GM23338 (cell line): ENCODE measurements around the gene KRTAP25-1. TPM values are rescaled to one million over a fixed set of nuclear protein-coding genes. Genes with fewer than 3 reads are reported as not detected.

ENCODE experiments used
- ATAC-seq: fragments of 200-7000 bp; cut with Tn5 transposase; 3 replicates; pipeline ENCODE4 v1.9.1; 2020
- DNase-seq: peaks from one replicate; pipeline ENCODE4 v3.0.0-alpha.2; 2015; ENCODE audit warnings: low spot score
- H2AFZ ChIP-seq: fragments of 200-600 bp; sonication (generic); 2 replicates; pipeline ENCODE4 v1.8.0; 2016; ENCODE audit warnings: antibody characterized with exemption, mild to moderate bottlenecking, moderate library complexity
- H3F3A ChIP-seq: fragments of 200-600 bp; sonication (generic); replicated peaks from 2 replicates; pipeline ENCODE4 v1.8.0; 2017; ENCODE audit warnings: antibody characterized with exemption, mixed run types, low read depth
- H3K27ac ChIP-seq: fragments of 200-600 bp; sonication (generic); 2 replicates; pipeline ENCODE4 v1.6.1; 2016; ENCODE audit warnings: low read depth
- H3K27me3 ChIP-seq: fragments of 200-600 bp; sonication (generic); 2 replicates; pipeline ENCODE4 v1.8.0; 2016; ENCODE audit warnings: mild to moderate bottlenecking, mixed run types, moderate library complexity; ENCODE audit not compliant: insufficient read depth
- H3K36me3 ChIP-seq: fragments of 200-600 bp; sonication (generic); 2 replicates; pipeline ENCODE4 v1.8.0; 2016; ENCODE audit warnings: mild to moderate bottlenecking; ENCODE audit not compliant: insufficient read depth
- H3K4me1 ChIP-seq: fragments of 200-600 bp; sonication (generic); 2 replicates; pipeline ENCODE4 v1.8.0; 2016; ENCODE audit warnings: mild to moderate bottlenecking, moderate library complexity; ENCODE audit not compliant: insufficient read depth
- H3K4me2 ChIP-seq: fragments of 200-600 bp; sonication (generic); 2 replicates; pipeline ENCODE4 v1.7.1; 2017; ENCODE audit warnings: mixed run types
- H3K4me3 ChIP-seq: fragments of 200-600 bp; sonication (generic); 2 replicates; pipeline ENCODE4 v1.6.1; 2016; ENCODE audit warnings: mixed run types
- H3K79me2 ChIP-seq: fragments of 200-600 bp; sonication (generic); replicated peaks from 2 replicates; pipeline ENCODE4 v1.8.0; 2017; ENCODE audit warnings: mild to moderate bottlenecking; ENCODE audit not compliant: insufficient read depth
- H3K9me2 ChIP-seq: fragments of 200-600 bp; sonication (generic); 2 replicates; pipeline ENCODE4 v1.8.0; 2017; ENCODE audit not compliant: insufficient read depth
- H4K20me1 ChIP-seq: fragments of 200-600 bp; sonication (generic); replicated peaks from 2 replicates; pipeline ENCODE4 v1.8.0; 2017; ENCODE audit warnings: mild to moderate bottlenecking; ENCODE audit not compliant: insufficient read depth
- H3K27ac Mint-ChIP-seq: 2 replicates; pipeline ENCODE4 v1.8.0; 2020; ENCODE audit warnings: inconsistent platforms, mild to moderate bottlenecking, moderate library complexity, mixed read lengths
- H3K27me3 Mint-ChIP-seq: 3 replicates; pipeline ENCODE4 v1.8.0; 2022; ENCODE audit warnings: low read depth, mild to moderate bottlenecking, moderate library complexity, mixed read lengths, inconsistent platforms; ENCODE audit not compliant: insufficient read depth, poor library complexity
- H3K36me3 Mint-ChIP-seq: 3 replicates; pipeline ENCODE4 v1.8.0; 2021; ENCODE audit warnings: low read depth, mild to moderate bottlenecking, inconsistent platforms, moderate library complexity, mixed read lengths
- H3K4me1 Mint-ChIP-seq: 3 replicates; pipeline ENCODE4 v1.8.0; 2020; ENCODE audit warnings: mild to moderate bottlenecking, inconsistent platforms, mixed read lengths
- H3K4me3 Mint-ChIP-seq: 3 replicates; pipeline ENCODE4 v1.8.0; 2021; ENCODE audit warnings: moderate library complexity, mild to moderate bottlenecking, inconsistent platforms, mixed read lengths
- H3K9me3 Mint-ChIP-seq: 3 replicates; pipeline ENCODE4 v1.8.0; 2020; ENCODE audit warnings: moderate library complexity, mild to moderate bottlenecking, inconsistent platforms, mixed read lengths
- CREB1 ChIP-seq: fragments of 250-450 bp; sonication (Bioruptor Pico); IDR thresholded peaks from 2 replicates; pipeline ENCODE4 v1.5.0; 2020; ENCODE audit warnings: low read depth, mild to moderate bottlenecking, moderate library complexity
- EZH2 ChIP-seq: fragments of 200-600 bp; sonication (generic); IDR thresholded peaks from one replicate; pipeline ENCODE4 v1.8.0; 2017; ENCODE audit warnings: antibody characterized with exemption, mild to moderate bottlenecking, low read depth; ENCODE audit not compliant: unreplicated experiment
- EZH2phosphoT487 ChIP-seq: fragments of 200-600 bp; sonication (generic); IDR thresholded peaks from one replicate; pipeline ENCODE4 v1.8.1; 2018; ENCODE audit warnings: antibody characterized with exemption; ENCODE audit not compliant: unreplicated experiment
- POLR2AphosphoS5 ChIP-seq: IDR thresholded peaks from 2 replicates; pipeline ENCODE4 v1.6.1; 2016; ENCODE audit warnings: antibody characterized with exemption, low read depth
- polyA plus RNA-seq: library from polyadenylated mRNA; unstranded; fragments of >200 nt; fragmentation: Nextera tagmentation; extraction: Ambion mirVana; gene quantifications from 2 replicates; pipeline ENCODE4 v1.2.1, GENCODE V29; 2016
- total RNA-seq: library from RNA; depleted of rRNA; stranded (reverse); fragments of >200 nt; shearing (Covaris generic); gene quantifications from 2 replicates; pipeline ENCODE4 v1.2.3, GENCODE V29; 2014
- TF ChIP-seq, protein P1 (sequence below): IDR thresholded peaks from 2 replicates; pipeline ENCODE4 v1.6.1; 2016; ENCODE audit warnings: antibody characterized with exemption
- TF ChIP-seq, protein P2 (sequence below): fragments of 250-450 bp; sonication (Bioruptor Pico); IDR thresholded peaks from 2 replicates; pipeline ENCODE4 v1.5.0; 2020; ENCODE audit warnings: mild to moderate bottlenecking, moderate library complexity

Gene KRTAP25-1
- total and polyA plus RNA-seq, 2 experiments from 2014 or later: not detected

DNA sequence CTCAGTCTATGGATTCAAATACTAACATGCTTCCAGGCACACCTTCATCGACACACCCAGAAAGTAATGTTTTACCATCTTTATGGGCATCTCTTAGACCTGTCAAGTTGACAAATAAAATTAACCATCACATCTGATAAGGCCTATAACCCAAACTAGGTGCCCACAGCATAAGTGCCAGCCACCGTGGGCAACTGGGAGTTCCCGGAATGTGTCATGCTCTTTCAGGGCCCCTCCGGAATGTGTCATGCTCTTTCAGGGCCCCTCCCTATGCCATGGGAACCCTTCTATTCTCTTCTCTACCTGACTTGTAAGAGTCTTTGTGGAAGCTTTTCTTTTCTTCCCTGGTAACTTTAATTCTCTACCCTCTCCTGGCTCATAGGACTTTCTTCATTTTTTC, 33.2 kb downstream of the KRTAP25-1 start (continued):
- no peak for TF ChIP-seq CREB1 (CRISPR knock-in tag)
- TF ChIP-seq, protein P1, sequence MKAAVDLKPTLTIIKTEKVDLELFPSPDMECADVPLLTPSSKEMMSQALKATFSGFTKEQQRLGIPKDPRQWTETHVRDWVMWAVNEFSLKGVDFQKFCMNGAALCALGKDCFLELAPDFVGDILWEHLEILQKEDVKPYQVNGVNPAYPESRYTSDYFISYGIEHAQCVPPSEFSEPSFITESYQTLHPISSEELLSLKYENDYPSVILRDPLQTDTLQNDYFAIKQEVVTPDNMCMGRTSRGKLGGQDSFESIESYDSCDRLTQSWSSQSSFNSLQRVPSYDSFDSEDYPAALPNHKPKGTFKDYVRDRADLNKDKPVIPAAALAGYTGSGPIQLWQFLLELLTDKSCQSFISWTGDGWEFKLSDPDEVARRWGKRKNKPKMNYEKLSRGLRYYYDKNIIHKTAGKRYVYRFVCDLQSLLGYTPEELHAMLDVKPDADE: no peak
- TF ChIP-seq, protein P2, sequence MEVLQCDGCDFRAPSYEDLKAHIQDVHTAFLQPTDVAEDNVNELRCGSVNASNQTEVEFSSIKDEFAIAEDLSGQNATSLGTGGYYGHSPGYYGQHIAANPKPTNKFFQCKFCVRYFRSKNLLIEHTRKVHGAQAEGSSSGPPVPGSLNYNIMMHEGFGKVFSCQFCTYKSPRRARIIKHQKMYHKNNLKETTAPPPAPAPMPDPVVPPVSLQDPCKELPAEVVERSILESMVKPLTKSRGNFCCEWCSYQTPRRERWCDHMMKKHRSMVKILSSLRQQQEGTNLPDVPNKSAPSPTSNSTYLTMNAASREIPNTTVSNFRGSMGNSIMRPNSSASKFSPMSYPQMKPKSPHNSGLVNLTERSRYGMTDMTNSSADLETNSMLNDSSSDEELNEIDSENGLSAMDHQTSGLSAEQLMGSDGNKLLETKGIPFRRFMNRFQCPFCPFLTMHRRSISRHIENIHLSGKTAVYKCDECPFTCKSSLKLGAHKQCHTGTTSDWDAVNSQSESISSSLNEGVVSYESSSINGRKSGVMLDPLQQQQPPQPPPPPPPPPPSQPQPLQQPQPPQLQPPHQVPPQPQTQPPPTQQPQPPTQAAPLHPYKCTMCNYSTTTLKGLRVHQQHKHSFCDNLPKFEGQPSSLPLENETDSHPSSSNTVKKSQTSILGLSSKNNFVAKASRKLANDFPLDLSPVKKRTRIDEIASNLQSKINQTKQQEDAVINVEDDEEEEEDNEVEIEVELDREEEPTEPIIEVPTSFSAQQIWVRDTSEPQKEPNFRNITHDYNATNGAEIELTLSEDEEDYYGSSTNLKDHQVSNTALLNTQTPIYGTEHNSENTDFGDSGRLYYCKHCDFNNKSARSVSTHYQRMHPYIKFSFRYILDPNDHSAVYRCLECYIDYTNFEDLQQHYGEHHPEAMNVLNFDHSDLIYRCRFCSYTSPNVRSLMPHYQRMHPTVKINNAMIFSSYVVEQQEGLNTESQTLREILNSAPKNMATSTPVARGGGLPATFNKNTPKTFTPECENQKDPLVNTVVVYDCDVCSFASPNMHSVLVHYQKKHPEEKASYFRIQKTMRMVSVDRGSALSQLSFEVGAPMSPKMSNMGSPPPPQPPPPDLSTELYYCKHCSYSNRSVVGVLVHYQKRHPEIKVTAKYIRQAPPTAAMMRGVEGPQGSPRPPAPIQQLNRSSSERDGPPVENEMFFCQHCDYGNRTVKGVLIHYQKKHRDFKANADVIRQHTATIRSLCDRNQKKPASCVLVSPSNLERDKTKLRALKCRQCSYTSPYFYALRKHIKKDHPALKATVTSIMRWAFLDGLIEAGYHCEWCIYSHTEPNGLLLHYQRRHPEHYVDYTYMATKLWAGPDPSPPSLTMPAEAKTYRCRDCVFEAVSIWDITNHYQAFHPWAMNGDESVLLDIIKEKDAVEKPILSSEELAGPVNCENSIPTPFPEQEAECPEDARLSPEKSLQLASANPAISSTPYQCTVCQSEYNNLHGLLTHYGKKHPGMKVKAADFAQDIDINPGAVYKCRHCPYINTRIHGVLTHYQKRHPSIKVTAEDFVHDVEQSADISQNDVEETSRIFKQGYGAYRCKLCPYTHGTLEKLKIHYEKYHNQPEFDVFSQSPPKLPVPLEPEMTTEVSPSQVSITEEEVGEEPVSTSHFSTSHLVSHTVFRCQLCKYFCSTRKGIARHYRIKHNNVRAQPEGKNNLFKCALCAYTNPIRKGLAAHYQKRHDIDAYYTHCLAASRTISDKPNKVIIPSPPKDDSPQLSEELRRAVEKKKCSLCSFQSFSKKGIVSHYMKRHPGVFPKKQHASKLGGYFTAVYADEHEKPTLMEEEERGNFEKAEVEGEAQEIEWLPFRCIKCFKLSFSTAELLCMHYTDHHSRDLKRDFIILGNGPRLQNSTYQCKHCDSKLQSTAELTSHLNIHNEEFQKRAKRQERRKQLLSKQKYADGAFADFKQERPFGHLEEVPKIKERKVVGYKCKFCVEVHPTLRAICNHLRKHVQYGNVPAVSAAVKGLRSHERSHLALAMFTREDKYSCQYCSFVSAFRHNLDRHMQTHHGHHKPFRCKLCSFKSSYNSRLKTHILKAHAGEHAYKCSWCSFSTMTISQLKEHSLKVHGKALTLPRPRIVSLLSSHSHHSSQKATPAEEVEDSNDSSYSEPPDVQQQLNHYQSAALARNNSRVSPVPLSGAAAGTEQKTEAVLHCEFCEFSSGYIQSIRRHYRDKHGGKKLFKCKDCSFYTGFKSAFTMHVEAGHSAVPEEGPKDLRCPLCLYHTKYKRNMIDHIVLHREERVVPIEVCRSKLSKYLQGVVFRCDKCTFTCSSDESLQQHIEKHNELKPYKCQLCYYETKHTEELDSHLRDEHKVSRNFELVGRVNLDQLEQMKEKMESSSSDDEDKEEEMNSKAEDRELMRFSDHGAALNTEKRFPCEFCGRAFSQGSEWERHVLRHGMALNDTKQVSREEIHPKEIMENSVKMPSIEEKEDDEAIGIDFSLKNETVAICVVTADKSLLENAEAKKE (CRISPR knock-in tag): no peak

DNA sequence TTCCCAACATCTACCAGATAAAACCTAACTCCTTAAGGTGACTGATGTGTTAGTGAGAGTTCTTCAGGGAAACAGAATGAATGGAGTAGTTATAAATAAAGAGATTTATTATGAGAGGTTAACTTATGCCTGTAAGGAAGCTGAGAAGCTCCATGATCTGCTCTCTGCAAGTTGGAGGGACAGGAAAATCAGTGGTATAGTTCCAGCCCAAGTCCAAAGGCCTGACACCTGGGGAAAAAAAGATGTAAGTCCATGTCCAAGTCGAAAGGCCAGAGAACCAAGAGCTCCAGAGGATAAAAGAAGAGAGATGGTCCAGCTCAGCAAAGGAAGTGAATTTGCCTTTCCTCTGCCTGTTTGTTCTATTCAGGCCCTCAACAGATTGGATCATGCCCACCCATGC, 33.6 kb downstream of the KRTAP25-1 start:
- H3K36me3 Mint-ChIP-seq: no peaks in the 10 kb centered on the region
- Histone ChIP-seq H4K20me1 (no peaks in the 10 kb centered on the region), H3K27ac (no peak overlapping the region), H3K4me2 (no peak overlapping the region), H3K9me2 (no peaks in the 10 kb centered on the region), H3K4me3 (no peak overlapping the region), H2AFZ (no peak overlapping the region), H3K27me3 (no peaks in the 10 kb centered on the region), H3F3A (no peaks in the 10 kb centered on the region), H3K79me2 (no peaks in the 10 kb centered on the region), H3K36me3 (no peaks in the 10 kb centered on the region), H3K4me1 (no peaks in the 10 kb centered on the region)
- no peaks in the 10 kb centered on the region; the same call in 2 of the 3 replicates for H3K4me1 Mint-ChIP-seq
- no peaks in the 10 kb centered on the region for H3K27me3 Mint-ChIP-seq
- no peak overlapping the region for H3K4me3 Mint-ChIP-seq
- ATAC-seq (no peak), DNase-seq (no peak)
- H3K9me3 Mint-ChIP-seq: no peaks in the 10 kb centered on the region
- no peak overlapping the region for H3K27ac Mint-ChIP-seq
- no peak for TF ChIP-seq EZH2
- TF ChIP-seq, protein P2 (CRISPR knock-in tag): no peak
- TF ChIP-seq, protein P1: no peak
- TF ChIP-seq EZH2phosphoT487: no peak
- no peak for TF ChIP-seq CREB1 (CRISPR knock-in tag)
- TF ChIP-seq POLR2AphosphoS5: no peak
